Mesendoderm (in vitro differentiated cells): Measurements from ENCODE around the gene FBXO24.

ENCODE experiments used
- DNase-seq: peaks from one replicate; pipeline ENCODE4 v3.0.0; 2013
- H2AK5ac ChIP-seq: 2 replicates; pipeline ENCODE4 v1.6.1; 2013; ENCODE audit warnings: low read length, inconsistent platforms
- H2BK120ac ChIP-seq: 2 replicates; pipeline ENCODE4 v1.6.1; 2013; ENCODE audit warnings: low read depth, mild to moderate bottlenecking, low read length, moderate library complexity, mixed read lengths
- H2BK15ac ChIP-seq: replicated peaks from 2 replicates; pipeline ENCODE4 v1.6.1; 2013; ENCODE audit warnings: low read depth, mild to moderate bottlenecking, moderate library complexity
- H2BK5ac ChIP-seq: 2 replicates; pipeline ENCODE4 v1.6.1; 2013; ENCODE audit warnings: low read length, inconsistent platforms
- H3K18ac ChIP-seq: 2 replicates; pipeline ENCODE4 v1.6.1; 2013; ENCODE audit warnings: mild to moderate bottlenecking, low read length, mixed read lengths
- H3K23ac ChIP-seq: one replicate; pipeline ENCODE4 v1.6.1; 2013; ENCODE audit warnings: low read length
- H3K27ac ChIP-seq: 2 replicates; pipeline ENCODE4 v1.5.1; 2013; ENCODE audit warnings: low read depth, mild to moderate bottlenecking, inconsistent platforms, low read length, moderate library complexity
- H3K27me3 ChIP-seq: 2 replicates; pipeline ENCODE4 v1.6.1; 2013; ENCODE audit warnings: low read length, control low read depth, mild to moderate bottlenecking, inconsistent platforms; ENCODE audit not compliant: insufficient read depth, poor library complexity
- H3K36me3 ChIP-seq: 2 replicates; pipeline ENCODE4 v1.6.1; 2013; ENCODE audit warnings: low read length, inconsistent platforms; ENCODE audit not compliant: control insufficient read depth, insufficient read depth
- H3K4ac ChIP-seq: one replicate; pipeline ENCODE4 v1.6.1; 2013; ENCODE audit warnings: low read depth, mild to moderate bottlenecking, low read length, moderate library complexity
- H3K4me1 ChIP-seq: 2 replicates; pipeline ENCODE4 v1.6.1; 2013; ENCODE audit warnings: low read depth, low read length, inconsistent platforms; ENCODE audit not compliant: control insufficient read depth
- H3K4me2 ChIP-seq: 2 replicates; pipeline ENCODE4 v1.6.1; 2013; ENCODE audit warnings: low read length
- H3K4me3 ChIP-seq: 2 replicates; pipeline ENCODE4 v1.5.1; 2013; ENCODE audit warnings: mild to moderate bottlenecking, low read length
- H3K56ac ChIP-seq: one replicate; pipeline ENCODE4 v1.6.1; 2013; ENCODE audit warnings: low read length
- H3K79me1 ChIP-seq: 2 replicates; pipeline ENCODE4 v1.6.1; 2013; ENCODE audit warnings: low read length, inconsistent platforms
- H3K79me2 ChIP-seq: 2 replicates; pipeline ENCODE4 v1.6.1; 2013; ENCODE audit warnings: mild to moderate bottlenecking, low read length; ENCODE audit not compliant: control insufficient read depth, insufficient read depth
- H3K9ac ChIP-seq: 2 replicates; pipeline ENCODE4 v1.6.1; 2013; ENCODE audit warnings: low read length, inconsistent platforms
- H4K5ac ChIP-seq: one replicate; pipeline ENCODE4 v1.6.1; 2013; ENCODE audit warnings: low read length
- H4K8ac ChIP-seq: one replicate; pipeline ENCODE4 v1.6.1; 2013; ENCODE audit warnings: low read depth, mild to moderate bottlenecking, control low read depth, low read length, moderate library complexity
- WGBS: extraction: QIAGEN DNeasy Blood & Tissue Kit; methylation state at CpG from one replicate; pipeline ENCODE4 v1.1.7; 2013; ENCODE audit warnings: low lambda C conversion rate, missing lambda C conversion rate; ENCODE audit not compliant: insufficient coverage; ENCODE audit errors: extremely low coverage; 5-methylcytosine and 5-hydroxymethylcytosine counted together

The FBXO24 gene

DNA sequence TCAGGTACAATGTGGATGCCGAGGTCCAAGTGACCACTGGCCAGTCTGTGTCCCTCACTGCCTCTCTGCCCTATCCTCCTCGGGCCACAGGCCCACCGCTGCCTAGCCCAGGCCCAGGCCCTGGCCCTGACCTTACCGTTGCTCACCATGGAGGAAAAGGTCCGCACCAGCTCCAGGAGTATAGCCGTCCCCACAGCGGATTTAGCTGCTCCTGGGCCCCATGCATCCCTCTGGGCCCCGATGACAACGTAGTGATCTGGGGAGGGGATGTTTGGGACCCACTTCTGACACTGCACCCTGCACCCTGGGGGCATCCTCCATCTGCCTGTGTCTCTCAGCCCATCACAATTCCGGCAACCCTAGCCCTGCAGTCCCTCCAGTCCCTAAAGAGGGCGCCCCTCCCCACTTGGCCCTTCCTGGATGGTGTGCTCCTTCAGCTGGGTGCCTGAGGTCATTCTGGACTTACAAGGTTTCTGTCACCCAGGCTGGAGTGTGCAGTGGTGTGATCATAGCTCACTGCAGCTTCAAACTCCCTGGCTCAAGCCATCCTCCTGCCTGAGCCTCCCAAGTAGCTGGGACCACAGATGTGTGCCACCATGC is 43.1 kb downstream of the FBXO24 start:
- no peak overlapping the region for H3K4ac ChIP-seq
- no peak overlapping the region for H4K5ac ChIP-seq
- no CpG with 5 or more reads among the region's 11 CpGs for WGBS
- H3K27me3 ChIP-seq: no peaks in the 10 kb centered on the region
- no peaks in the 10 kb centered on the region for H3K79me1 ChIP-seq
- H2BK5ac ChIP-seq: no peak overlapping the region
- H3K79me2 ChIP-seq: no peaks in the 10 kb centered on the region
- no peak overlapping the region for H2BK120ac ChIP-seq
- H3K27ac ChIP-seq: no peak overlapping the region
- H3K4me3 ChIP-seq: no peak overlapping the region
- no peak overlapping the region for H3K9ac ChIP-seq
- H3K23ac ChIP-seq: no peak overlapping the region
- H3K4me1 ChIP-seq: no peaks in the 10 kb centered on the region
- no peak overlapping the region for H2AK5ac ChIP-seq
- H2BK15ac ChIP-seq: no peak overlapping the region
- no peak overlapping the region for H3K4me2 ChIP-seq
- no peaks in the 10 kb centered on the region for H3K36me3 ChIP-seq
- H4K8ac ChIP-seq: no peak overlapping the region
- no peak overlapping the region for H3K56ac ChIP-seq
- peak; percentile 78 for DNase-seq
- H3K18ac ChIP-seq: no peak overlapping the region

- Histone ChIP-seq H3K56ac (no peak overlapping the region), H3K4me3 (no peak overlapping the region), H3K4me2 (no peak overlapping the region), H3K9ac (no peak overlapping the region), H2BK120ac (no peak overlapping the region), H2BK15ac (no peak overlapping the region), H4K8ac (no peak overlapping the region), H2AK5ac (no peak overlapping the region), H3K4ac (no peak overlapping the region), H3K4me1 (no peaks in the 10 kb centered on the region), H2BK5ac (no peak overlapping the region), H3K79me2 (no peaks in the 10 kb centered on the region), H3K36me3 (no peaks in the 10 kb centered on the region), H4K5ac (no peak overlapping the region), H3K27ac (no peak overlapping the region), H3K23ac (no peak overlapping the region), H3K18ac (no peak overlapping the region), H3K79me1 (no peaks in the 10 kb centered on the region), H3K27me3 (no peaks in the 10 kb centered on the region)
- no CpG with 5 or more reads among the region's 4 CpGs for WGBS
- DNase-seq: no peak
These were observed 43.9 kb downstream of the FBXO24 start for GRCh38 chr7:100630066-100630465.

DNA sequence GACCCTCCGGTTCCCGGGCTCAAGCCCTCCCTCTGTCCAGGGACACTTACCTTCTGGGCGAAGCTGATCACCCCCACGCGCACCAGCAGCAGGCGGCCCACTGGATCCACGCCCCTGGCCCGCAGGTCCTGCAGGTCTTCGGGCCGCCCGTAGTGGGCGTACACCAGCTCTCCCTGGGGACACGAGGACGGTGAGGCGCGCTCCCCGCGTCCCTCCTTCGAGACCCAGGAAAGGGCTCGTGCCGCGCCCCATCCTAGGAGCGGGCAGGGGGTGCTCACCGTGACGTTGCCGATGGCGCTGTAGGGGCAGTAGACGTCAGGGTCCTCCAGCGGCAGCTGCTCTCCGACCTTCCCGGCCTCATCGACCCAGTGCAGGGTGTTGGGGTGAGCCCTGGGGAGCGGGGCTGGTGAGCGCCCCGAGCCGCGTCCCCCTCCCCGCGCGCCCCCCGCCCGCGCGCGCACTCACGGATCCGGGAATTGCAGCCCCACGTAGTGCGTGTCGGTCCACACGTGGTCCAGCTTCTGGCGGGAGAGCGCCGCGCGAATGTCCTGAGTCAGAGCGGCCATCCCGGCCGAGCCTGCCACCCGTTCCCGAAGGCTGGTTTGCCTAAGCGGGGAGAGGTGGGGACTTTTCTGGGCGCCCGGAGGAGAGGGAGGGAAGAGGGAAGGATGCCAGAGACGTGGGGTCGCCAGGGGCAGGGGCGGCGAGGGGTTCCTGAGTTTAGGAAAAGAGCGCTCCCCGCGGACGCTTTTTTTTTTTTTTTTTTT is 47.0 kb downstream of the FBXO24 start:
- Histone ChIP-seq H2AK5ac (no peak overlapping the region), H3K27me3 (no peaks in the 10 kb centered on the region), H3K23ac (no peak overlapping the region), H2BK5ac (no peak overlapping the region), H3K27ac (no peak overlapping the region), H3K79me2 (no peaks in the 10 kb centered on the region), H3K4me2 (peak overlapping the region; percentile 99), H2BK120ac (peak overlapping the region; percentile 15), H3K4me3 (peak overlapping the region; percentile 46), H2BK15ac (no peak overlapping the region), H3K4me1 (no peaks in the 10 kb centered on the region), H3K36me3 (no peaks in the 10 kb centered on the region), H3K9ac (peak overlapping the region; percentile 83), H3K79me1 (no peaks in the 10 kb centered on the region), H3K56ac (peak overlapping the region; percentile 86), H3K4ac (peak overlapping the region; percentile 8), H4K5ac (no peak overlapping the region), H3K18ac (peak overlapping the region; percentile 32), H4K8ac (no peak overlapping the region)
- peak; percentile 40 for DNase-seq
- WGBS: no CpG with 5 or more reads among the region's 72 CpGs

DNA sequence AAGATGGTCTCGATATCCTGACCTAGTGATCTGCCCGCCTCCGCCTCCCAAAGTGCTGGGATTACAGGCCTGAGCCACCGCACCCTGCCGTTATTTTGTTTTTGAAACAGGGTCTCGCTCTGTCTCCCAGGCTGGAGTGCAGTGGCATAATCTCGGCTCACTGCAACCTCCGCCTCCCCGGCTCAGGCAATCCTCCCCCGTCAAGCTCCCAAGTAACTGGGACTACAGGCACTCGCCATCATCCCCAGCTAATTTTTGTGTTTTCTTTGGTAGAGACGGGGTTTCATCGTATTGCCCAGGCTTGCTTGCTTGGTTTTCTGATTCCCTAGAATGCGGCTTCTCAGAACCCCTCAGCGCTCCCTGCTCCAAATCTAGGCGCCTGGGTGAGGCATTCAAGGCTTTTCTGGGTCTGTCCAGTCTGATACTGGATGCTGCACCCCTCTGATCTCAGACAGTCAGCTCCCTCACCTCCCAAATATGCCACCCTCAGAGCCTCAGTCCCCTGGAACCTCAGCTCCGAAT is 53.9 kb downstream of the FBXO24 start:
- H2BK5ac ChIP-seq: no peak overlapping the region
- no peak overlapping the region for H3K4me2 ChIP-seq
- no peak overlapping the region for H4K8ac ChIP-seq
- no peak overlapping the region for H3K4me3 ChIP-seq
- H2AK5ac ChIP-seq: no peak overlapping the region
- no peaks in the 10 kb centered on the region for H3K36me3 ChIP-seq
- no CpG with 5 or more reads among the region's 17 CpGs for WGBS
- H2BK120ac ChIP-seq: no peak overlapping the region
- no peak overlapping the region for H3K23ac ChIP-seq
- H3K9ac ChIP-seq: no peak overlapping the region
- H3K79me2 ChIP-seq: no peaks in the 10 kb centered on the region
- H3K27ac ChIP-seq: no peak overlapping the region
- no peaks in the 10 kb centered on the region for H3K79me1 ChIP-seq
- no peaks in the 10 kb centered on the region for H3K27me3 ChIP-seq
- no peak overlapping the region for H3K4ac ChIP-seq
- H3K18ac ChIP-seq: no peak overlapping the region
- H3K56ac ChIP-seq: no peak overlapping the region
- DNase-seq: no peak
- H2BK15ac ChIP-seq: no peak overlapping the region
- no peak overlapping the region for H4K5ac ChIP-seq
- H3K4me1 ChIP-seq: no peaks in the 10 kb centered on the region

GRCh38 chr7:100640517-100641440 is 54.7 kb downstream of the FBXO24 start:
- Histone ChIP-seq H3K4me3 (no peak overlapping the region), H3K4me1 (no peaks in the 10 kb centered on the region), H4K8ac (no peak overlapping the region), H3K4me2 (no peak overlapping the region), H2BK5ac (no peak overlapping the region), H3K23ac (peak overlapping the region; percentile 29), H3K9ac (no peak overlapping the region), H3K27ac (no peak overlapping the region), H3K27me3 (no peaks in the 10 kb centered on the region), H2BK120ac (no peak overlapping the region), H3K36me3 (no peaks in the 10 kb centered on the region), H3K79me2 (no peaks in the 10 kb centered on the region), H3K18ac (no peak overlapping the region), H3K4ac (no peak overlapping the region), H3K56ac (no peak overlapping the region), H3K79me1 (no peaks in the 10 kb centered on the region), H2AK5ac (no peak overlapping the region), H4K5ac (no peak overlapping the region), H2BK15ac (no peak overlapping the region)
- no CpG with 5 or more reads among the region's 24 CpGs for WGBS
- no peak for DNase-seq
